SK-N-SH treated with all-trans-retinoic acid at 6 μM for 48 hours (cell line): ENCODE data around the gene SOD1.

Experiments
- ATAC-seq: fragments of 200-7000 bp; cut with Tn5 transposase; 3 replicates; pipeline ENCODE4 v1.9.1; 2020; ENCODE audit warnings: mild to moderate bottlenecking, moderate library complexity
- ARNTL ChIP-seq: fragments of 450-650 bp; formaldehyde crosslinking; IDR thresholded peaks from 2 replicates; pipeline ENCODE4 v1.5.0; 2020; ENCODE audit warnings: low read depth, mild to moderate bottlenecking, moderate library complexity, borderline replicate concordance
- BACH2 ChIP-seq: fragments of 250-450 bp; sonication (Bioruptor Pico); IDR thresholded peaks from 2 replicates; pipeline ENCODE4 v1.9.0; 2021; ENCODE audit warnings: mild to moderate bottlenecking, borderline replicate concordance
- CREB5 ChIP-seq: fragments of 250-450 bp; sonication (Bioruptor Pico); IDR thresholded peaks from 2 replicates; pipeline ENCODE4 v1.5.1; 2020; ENCODE audit warnings: low read depth, mild to moderate bottlenecking, moderate library complexity
- CSRNP3 ChIP-seq: fragments of 250-450 bp; sonication (Bioruptor Pico); IDR thresholded peaks from 2 replicates; pipeline ENCODE4 v1.5.1; 2021; ENCODE audit warnings: mild to moderate bottlenecking, moderate library complexity
- ESRRG ChIP-seq: fragments of 250-450 bp; sonication (Bioruptor Pico); IDR thresholded peaks from 2 replicates; pipeline ENCODE4 v1.6.1; 2021; ENCODE audit warnings: mild to moderate bottlenecking
- GLIS3 ChIP-seq: fragments of 250-450 bp; sonication (Bioruptor Pico); IDR thresholded peaks from 2 replicates; pipeline ENCODE4 v1.5.0; 2020; ENCODE audit warnings: mild to moderate bottlenecking, moderate library complexity
- ISL1 ChIP-seq: fragments of 250-450 bp; sonication (Bioruptor Pico); IDR thresholded peaks from 2 replicates; pipeline ENCODE4 v2.1.2; 2022; ENCODE audit warnings: mild to moderate bottlenecking, moderate library complexity
- OSR1 ChIP-seq: fragments of 250-450 bp; sonication (Bioruptor Pico); IDR thresholded peaks from 2 replicates; pipeline ENCODE4 v1.8.0; 2022; ENCODE audit warnings: moderate library complexity, mild to moderate bottlenecking, inconsistent platforms
- PPARA ChIP-seq: fragments of 250-450 bp; sonication (Bioruptor Pico); IDR thresholded peaks from 2 replicates; pipeline ENCODE4 v1.5.0; 2020; ENCODE audit warnings: mild to moderate bottlenecking, borderline replicate concordance
- RARB ChIP-seq: fragments of 250-450 bp; sonication (Bioruptor Pico); IDR thresholded peaks from 2 replicates; pipeline ENCODE4 v1.8.0; 2021; ENCODE audit warnings: mild to moderate bottlenecking, moderate library complexity
- SNAI2 ChIP-seq: fragments of 250-450 bp; sonication (Bioruptor Pico); IDR thresholded peaks from 2 replicates; pipeline ENCODE4 v1.5.0; 2020; ENCODE audit warnings: mild to moderate bottlenecking, moderate library complexity
- TCF4 ChIP-seq: fragments of 250-450 bp; sonication (Bioruptor Pico); IDR thresholded peaks from 2 replicates; pipeline ENCODE4 v1.8.0; 2021; ENCODE audit warnings: mild to moderate bottlenecking, moderate library complexity, borderline replicate concordance
- TOX ChIP-seq: fragments of 250-450 bp; sonication (Bioruptor Pico); IDR thresholded peaks from 2 replicates; pipeline ENCODE4 v1.8.0; 2021; ENCODE audit warnings: mild to moderate bottlenecking, moderate library complexity, borderline replicate concordance
- ZC3H10 ChIP-seq: fragments of 250-450 bp; sonication (Bioruptor Pico); IDR thresholded peaks from 2 replicates; pipeline ENCODE4 v1.5.1; 2021; ENCODE audit warnings: mild to moderate bottlenecking, moderate library complexity
- ZFP3 ChIP-seq: fragments of 250-450 bp; sonication (Bioruptor Pico); IDR thresholded peaks from 2 replicates; pipeline ENCODE4 v1.5.0; 2020; ENCODE audit warnings: mild to moderate bottlenecking, moderate library complexity
- ZFP30 ChIP-seq: fragments of 450-650 bp; formaldehyde crosslinking; IDR thresholded peaks from 2 replicates; pipeline ENCODE4 v1.5.0; 2022; ENCODE audit warnings: mild to moderate bottlenecking, moderate library complexity
- ZNF565 ChIP-seq: fragments of 450-650 bp; formaldehyde crosslinking; conservative IDR thresholded peaks from 2 replicates; pipeline ENCODE4 v1.5.0; 2020; ENCODE audit warnings: low read depth, mild to moderate bottlenecking, moderate library complexity
- ZNF70 ChIP-seq: fragments of 450-650 bp; formaldehyde crosslinking; IDR thresholded peaks from 2 replicates; pipeline ENCODE4 v1.5.0; 2020; ENCODE audit warnings: mild to moderate bottlenecking, moderate library complexity
- ZNF8 ChIP-seq: fragments of 450-650 bp; formaldehyde crosslinking; IDR thresholded peaks from 2 replicates; pipeline ENCODE4 v1.5.0; 2020; ENCODE audit warnings: mild to moderate bottlenecking, moderate library complexity
- TF ChIP-seq, protein P1 (sequence below): fragments of 250-450 bp; sonication (Bioruptor Pico); IDR thresholded peaks from 2 replicates; pipeline ENCODE4 v1.5.0; 2020; ENCODE audit warnings: mild to moderate bottlenecking, moderate library complexity
- TF ChIP-seq, protein P2 (sequence below): fragments of 250-450 bp; sonication (Bioruptor Pico); IDR thresholded peaks from 2 replicates; pipeline ENCODE4 v1.8.0; 2020; ENCODE audit warnings: mild to moderate bottlenecking, moderate library complexity, borderline replicate concordance
- TF ChIP-seq, protein P3 (sequence below): fragments of 250-450 bp; sonication (Bioruptor Pico); IDR thresholded peaks from 2 replicates; pipeline ENCODE4 v1.8.0; 2021; ENCODE audit warnings: low read depth, mild to moderate bottlenecking, moderate library complexity, borderline replicate concordance

SOD1 gene

GRCh38 chr21:31673321-31673912 lies 13.9 kb downstream of the SOD1 start:
- TF ChIP-seq ZFP3 (CRISPR knock-in tag) = no peak
- TF ChIP-seq CREB5 (CRISPR knock-in tag) = no peak
- no peak for TF ChIP-seq PPARA (CRISPR knock-in tag)
- TF ChIP-seq ZNF8 = no peak
- no peak for TF ChIP-seq ZNF70 (CRISPR knock-in tag)
- TF ChIP-seq ZNF565 (CRISPR knock-in tag) = no peak
- no peak for TF ChIP-seq OSR1 (CRISPR knock-in tag)
- TF ChIP-seq, protein P1, sequence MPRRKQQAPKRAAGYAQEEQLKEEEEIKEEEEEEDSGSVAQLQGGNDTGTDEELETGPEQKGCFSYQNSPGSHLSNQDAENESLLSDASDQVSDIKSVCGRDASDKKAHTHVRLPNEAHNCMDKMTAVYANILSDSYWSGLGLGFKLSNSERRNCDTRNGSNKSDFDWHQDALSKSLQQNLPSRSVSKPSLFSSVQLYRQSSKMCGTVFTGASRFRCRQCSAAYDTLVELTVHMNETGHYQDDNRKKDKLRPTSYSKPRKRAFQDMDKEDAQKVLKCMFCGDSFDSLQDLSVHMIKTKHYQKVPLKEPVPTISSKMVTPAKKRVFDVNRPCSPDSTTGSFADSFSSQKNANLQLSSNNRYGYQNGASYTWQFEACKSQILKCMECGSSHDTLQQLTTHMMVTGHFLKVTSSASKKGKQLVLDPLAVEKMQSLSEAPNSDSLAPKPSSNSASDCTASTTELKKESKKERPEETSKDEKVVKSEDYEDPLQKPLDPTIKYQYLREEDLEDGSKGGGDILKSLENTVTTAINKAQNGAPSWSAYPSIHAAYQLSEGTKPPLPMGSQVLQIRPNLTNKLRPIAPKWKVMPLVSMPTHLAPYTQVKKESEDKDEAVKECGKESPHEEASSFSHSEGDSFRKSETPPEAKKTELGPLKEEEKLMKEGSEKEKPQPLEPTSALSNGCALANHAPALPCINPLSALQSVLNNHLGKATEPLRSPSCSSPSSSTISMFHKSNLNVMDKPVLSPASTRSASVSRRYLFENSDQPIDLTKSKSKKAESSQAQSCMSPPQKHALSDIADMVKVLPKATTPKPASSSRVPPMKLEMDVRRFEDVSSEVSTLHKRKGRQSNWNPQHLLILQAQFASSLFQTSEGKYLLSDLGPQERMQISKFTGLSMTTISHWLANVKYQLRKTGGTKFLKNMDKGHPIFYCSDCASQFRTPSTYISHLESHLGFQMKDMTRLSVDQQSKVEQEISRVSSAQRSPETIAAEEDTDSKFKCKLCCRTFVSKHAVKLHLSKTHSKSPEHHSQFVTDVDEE (CRISPR knock-in tag) = no peak
- TF ChIP-seq, protein P2, sequence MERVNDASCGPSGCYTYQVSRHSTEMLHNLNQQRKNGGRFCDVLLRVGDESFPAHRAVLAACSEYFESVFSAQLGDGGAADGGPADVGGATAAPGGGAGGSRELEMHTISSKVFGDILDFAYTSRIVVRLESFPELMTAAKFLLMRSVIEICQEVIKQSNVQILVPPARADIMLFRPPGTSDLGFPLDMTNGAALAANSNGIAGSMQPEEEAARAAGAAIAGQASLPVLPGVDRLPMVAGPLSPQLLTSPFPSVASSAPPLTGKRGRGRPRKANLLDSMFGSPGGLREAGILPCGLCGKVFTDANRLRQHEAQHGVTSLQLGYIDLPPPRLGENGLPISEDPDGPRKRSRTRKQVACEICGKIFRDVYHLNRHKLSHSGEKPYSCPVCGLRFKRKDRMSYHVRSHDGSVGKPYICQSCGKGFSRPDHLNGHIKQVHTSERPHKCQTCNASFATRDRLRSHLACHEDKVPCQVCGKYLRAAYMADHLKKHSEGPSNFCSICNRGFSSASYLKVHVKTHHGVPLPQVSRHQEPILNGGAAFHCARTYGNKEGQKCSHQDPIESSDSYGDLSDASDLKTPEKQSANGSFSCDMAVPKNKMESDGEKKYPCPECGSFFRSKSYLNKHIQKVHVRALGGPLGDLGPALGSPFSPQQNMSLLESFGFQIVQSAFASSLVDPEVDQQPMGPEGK (CRISPR knock-in tag) = no peak
- TF ChIP-seq ARNTL (CRISPR knock-in tag) = no peak
- TF ChIP-seq ZFP30 = no peak
- no peak for TF ChIP-seq TCF4 (CRISPR knock-in tag)
- no peak for TF ChIP-seq BACH2 (CRISPR knock-in tag)
- TF ChIP-seq, protein P3, sequence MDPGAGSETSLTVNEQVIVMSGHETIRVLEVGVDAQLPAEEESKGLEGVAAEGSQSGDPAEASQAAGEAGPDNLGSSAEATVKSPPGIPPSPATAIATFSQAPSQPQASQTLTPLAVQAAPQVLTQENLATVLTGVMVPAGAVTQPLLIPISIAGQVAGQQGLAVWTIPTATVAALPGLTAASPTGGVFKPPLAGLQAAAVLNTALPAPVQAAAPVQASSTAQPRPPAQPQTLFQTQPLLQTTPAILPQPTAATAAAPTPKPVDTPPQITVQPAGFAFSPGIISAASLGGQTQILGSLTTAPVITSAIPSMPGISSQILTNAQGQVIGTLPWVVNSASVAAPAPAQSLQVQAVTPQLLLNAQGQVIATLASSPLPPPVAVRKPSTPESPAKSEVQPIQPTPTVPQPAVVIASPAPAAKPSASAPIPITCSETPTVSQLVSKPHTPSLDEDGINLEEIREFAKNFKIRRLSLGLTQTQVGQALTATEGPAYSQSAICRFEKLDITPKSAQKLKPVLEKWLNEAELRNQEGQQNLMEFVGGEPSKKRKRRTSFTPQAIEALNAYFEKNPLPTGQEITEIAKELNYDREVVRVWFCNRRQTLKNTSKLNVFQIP = no peak
- no peak for ATAC-seq

GRCh38 chr21:31675318-31675717 lies 15.8 kb downstream of the SOD1 start:
- no peak for ATAC-seq
- TF ChIP-seq ESRRG (CRISPR knock-in tag) (no peak), CREB5 (CRISPR knock-in tag) (no peak), SNAI2 (CRISPR knock-in tag) (no peak), ZC3H10 (CRISPR knock-in tag) (no peak), ISL1 (CRISPR knock-in tag) (no peak), TOX (no peak), ZNF8 (no peak), TCF4 (CRISPR knock-in tag) (no peak), GLIS3 (CRISPR knock-in tag) (no peak), RARB (CRISPR knock-in tag) (no peak), CSRNP3 (no peak), ARNTL (CRISPR knock-in tag) (no peak), BACH2 (CRISPR knock-in tag) (no peak), ZFP30 (no peak), OSR1 (CRISPR knock-in tag) (no peak)
- TF ChIP-seq, protein P3 = no peak
- TF ChIP-seq, protein P2 (CRISPR knock-in tag) = no peak
